Brain microvascular endothelial cell (primary cell): ENCODE data around the gene ZBTB7A.
"Not testable (repeated sequence)": the region's sequence is repeated elsewhere in the genome, so short reads cannot be mapped to it uniquely, and the experiment has no call there.

Experiments
- DNase-seq: peaks from one replicate; pipeline ENCODE4 v3.0.0-alpha.2; 2020
- H3K27ac ChIP-seq: fragments of 250-450 bp; sonication (Bioruptor Pico); 2 replicates; pipeline ENCODE4 v1.5.1; 2020; ENCODE audit warnings: mild to moderate bottlenecking, moderate library complexity
- H3K27me3 ChIP-seq: fragments of 250-450 bp; sonication (Bioruptor Pico); replicated peaks from 2 replicates; pipeline ENCODE4 v1.5.1; 2020; ENCODE audit warnings: mild to moderate bottlenecking
- H3K36me3 ChIP-seq: fragments of 250-450 bp; sonication (Bioruptor Pico); replicated peaks from 2 replicates; pipeline ENCODE4 v1.5.1; 2020; ENCODE audit warnings: mild to moderate bottlenecking
- H3K4me3 ChIP-seq: 2 replicates; pipeline ENCODE4 v1.5.1; 2011; ENCODE audit warnings: low read depth, mild to moderate bottlenecking, control low read depth, low read length, moderate library complexity
- CTCF ChIP-seq: IDR thresholded peaks from 2 replicates; pipeline ENCODE4 v1.5.1; 2011; ENCODE audit warnings: low read depth, mild to moderate bottlenecking, moderate library complexity, low read length, control low read depth, inconsistent platforms; ENCODE audit errors: missing control alignments
- in situ Hi-C: cut with HindIII; loops from 2 replicates; pipeline ENCODE4 v1.10.0; 2017; ENCODE audit warnings: low sequenced_read_pairs, low pct_ligation_motif_present

Gene ZBTB7A

GRCh38 chr19:4013886-4014540 is 52.7 kb downstream of the ZBTB7A start:
- Histone ChIP-seq H3K36me3 (peaks cover 30% of the 10 kb centered on the region), H3K4me3 (no peak overlapping the region), H3K27me3 (no peaks in the 10 kb centered on the region), H3K27ac (no peak overlapping the region)
- in situ Hi-C loops: no loop called here
- no peak for TF ChIP-seq CTCF
- DNase-seq: no peak

- Histone ChIP-seq H3K4me3 (no peak overlapping the region), H3K27me3 (no peaks in the 10 kb centered on the region), H3K27ac (no peak overlapping the region), H3K36me3 (peaks cover 30% of the 10 kb centered on the region)
- DNase-seq: no peak
- no peak for TF ChIP-seq CTCF
- in situ Hi-C loops: no loop called here
Measured at GRCh38 chr19:4012975-4013634, 53.6 kb downstream of the ZBTB7A start.

GRCh38 chr19:4012092-4012974 is 54.4 kb downstream of the ZBTB7A start:
- Histone ChIP-seq H3K27ac (no peak overlapping the region), H3K27me3 (no peaks in the 10 kb centered on the region), H3K4me3 (no peak overlapping the region), H3K36me3 (peaks cover 30% of the 10 kb centered on the region)
- in situ Hi-C loops: no loop called here
- no peak for TF ChIP-seq CTCF
- no peak for DNase-seq

GRCh38 chr19:4011430-4011829 is 55.3 kb downstream of the ZBTB7A start:
- peaks cover 28% of the 10 kb centered on the region for H3K36me3 ChIP-seq
- in situ Hi-C loops: not testable (repeated sequence)

GRCh38 chr19:4010808-4011110 is 55.9 kb downstream of the ZBTB7A start:
- in situ Hi-C loops: no loop called here
- TF ChIP-seq CTCF: no peak
- peaks cover 22% of the 10 kb centered on the region for H3K36me3 ChIP-seq
- H3K27ac ChIP-seq: no peak overlapping the region
- no peak for DNase-seq
- no peaks in the 10 kb centered on the region for H3K27me3 ChIP-seq
- no peak overlapping the region for H3K4me3 ChIP-seq

More at GRCh38 chr19:4011430-4011829, 55.3 kb downstream of the ZBTB7A start:
- not testable (repeated sequence) for DNase-seq, H3K27me3 ChIP-seq, H3K4me3 ChIP-seq, H3K27ac ChIP-seq
